HG02970 (cell line): ENCODE data around the gene GRID2.
"Not testable (repeated sequence)": the region's sequence is repeated elsewhere in the genome, so short reads cannot be mapped to it uniquely, and the experiment has no call there.

Experiments
- ATAC-seq: cut with Tn5 transposase; IDR thresholded peaks from one replicate; pipeline ENCODE4 v1.9.1; 2021; ENCODE audit warnings: mild to moderate bottlenecking, moderate library complexity, moderate number of reproducible peaks; ENCODE audit not compliant: unreplicated experiment, low FRiP score

The GRID2 gene

DNA sequence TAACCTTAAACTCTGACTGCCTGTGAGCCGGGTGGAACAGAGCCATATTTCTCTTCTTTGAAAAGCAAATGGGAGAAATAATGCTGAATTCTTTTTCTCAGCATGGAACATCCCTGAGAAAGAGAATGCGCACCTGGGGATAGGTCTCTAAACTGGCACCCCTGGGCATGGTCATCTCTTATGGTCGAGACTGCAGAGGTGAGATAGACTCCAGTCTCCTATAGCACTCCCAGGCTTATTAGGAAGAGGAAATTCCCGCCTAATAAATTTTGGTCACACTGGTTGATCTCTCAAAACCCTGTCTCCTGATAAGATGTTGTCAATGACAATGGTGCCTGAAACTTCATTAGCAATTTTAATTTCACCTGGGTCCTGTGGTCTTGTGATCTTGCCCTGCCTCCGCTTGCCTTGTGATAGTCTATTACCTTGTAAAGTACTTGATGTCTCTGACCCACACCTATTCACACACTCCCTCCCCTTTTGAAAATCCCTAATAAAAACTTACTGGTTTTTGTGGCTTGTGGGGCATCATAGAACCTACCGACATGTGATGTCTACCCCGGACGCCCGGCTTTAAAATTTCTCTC, 1062.5 kb downstream of the GRID2 start:
- ATAC-seq: not testable (repeated sequence)

DNA sequence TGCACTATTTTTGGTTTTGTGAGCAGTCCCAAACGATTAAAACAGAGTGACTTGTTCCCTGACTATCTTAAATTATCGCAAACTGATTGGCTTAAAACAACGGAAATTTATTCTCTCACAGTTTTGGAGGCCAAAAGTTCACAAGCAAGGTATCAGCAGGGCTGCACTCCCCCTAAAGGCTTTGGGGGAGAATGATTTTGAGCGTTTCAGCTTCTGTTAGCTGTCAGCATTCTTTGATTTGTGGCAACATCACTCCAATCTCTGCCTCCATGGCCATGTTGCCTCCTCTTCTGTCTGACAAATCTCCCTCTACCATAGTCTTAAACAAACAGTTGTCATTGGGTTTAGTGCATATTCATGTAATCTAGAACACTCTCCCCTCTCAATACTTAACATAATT, 1065.2 kb downstream of the GRID2 start:
- no peak for ATAC-seq

DNA sequence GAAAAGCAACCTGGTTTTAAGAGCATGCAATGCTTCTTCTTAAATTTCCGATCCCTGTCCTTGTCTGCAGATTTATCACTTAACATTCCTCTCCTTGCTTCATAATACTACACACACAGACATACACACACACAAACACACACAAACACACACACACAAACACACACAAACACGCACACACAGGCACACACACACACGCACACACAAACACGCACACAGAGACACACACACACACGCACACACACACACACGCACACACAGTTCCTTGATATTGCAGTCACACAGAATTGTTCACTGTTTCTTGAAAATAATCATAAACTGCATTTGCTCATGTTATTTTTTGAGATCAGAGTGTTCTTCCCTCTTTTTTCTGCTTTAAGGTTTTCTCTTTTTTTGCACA, 1066.5 kb downstream of the GRID2 start:
- no peak for ATAC-seq

DNA sequence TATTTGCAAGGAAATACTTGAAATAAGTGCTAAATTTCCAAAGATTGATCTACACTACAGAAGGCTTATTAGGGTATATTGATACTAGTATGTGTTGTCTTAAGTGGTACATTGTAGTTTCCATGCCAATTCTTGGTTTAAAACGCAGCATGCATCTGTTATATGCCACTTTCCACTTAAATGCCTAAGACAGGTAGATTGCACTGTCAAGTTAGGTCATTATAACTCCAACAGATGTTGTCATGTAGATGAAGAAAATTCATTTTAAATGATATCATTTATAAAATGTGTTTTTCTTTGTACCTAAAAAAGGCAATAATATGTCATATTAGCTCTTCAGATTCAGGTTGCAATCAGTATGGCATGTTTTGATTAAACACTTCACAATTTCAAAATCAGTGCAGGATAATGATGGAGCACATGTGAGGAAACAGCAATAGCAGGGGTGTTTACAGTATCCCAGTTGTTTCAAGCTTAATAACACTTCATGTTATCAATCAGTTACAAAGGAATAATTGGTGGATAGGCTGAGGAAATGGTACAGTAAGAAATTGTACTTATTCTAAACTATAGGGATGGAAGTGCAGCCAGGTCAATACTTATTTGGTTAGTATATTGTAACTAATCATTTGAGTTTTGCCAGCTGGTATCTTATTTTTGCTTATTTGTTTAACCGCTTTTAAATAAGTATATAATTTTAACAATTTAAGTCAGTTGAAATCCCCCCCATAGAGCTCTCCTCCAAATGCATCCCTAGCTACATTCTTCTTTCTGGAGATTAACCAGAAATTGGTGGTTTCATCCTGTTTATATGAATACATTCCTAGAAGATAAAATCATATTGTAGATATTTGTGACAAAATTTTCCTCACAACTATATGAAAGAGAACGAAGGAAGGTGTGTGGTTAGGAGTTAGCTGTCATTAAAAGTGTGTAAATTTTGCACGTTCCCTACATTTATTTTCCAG, 1070.4 kb downstream of the GRID2 start:
- ATAC-seq: no peak

DNA sequence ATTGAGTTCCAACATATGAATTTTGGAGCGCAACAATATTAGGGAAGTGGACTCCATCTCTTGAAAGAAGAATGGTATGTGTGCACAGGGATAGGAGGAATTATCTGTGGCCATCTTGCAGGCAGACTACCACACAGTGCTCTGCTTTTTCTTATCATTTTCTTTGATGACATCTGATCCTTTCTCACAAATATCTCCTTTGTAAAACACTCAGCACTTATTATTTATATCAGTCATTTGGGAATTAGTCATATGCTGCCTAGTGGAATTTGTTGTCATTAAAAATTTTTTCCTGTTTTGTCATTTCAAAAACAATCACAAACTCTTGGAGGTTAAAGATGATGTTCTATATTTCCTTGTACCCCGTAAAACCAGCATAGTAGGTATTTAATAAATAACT, 1080.5 kb downstream of the GRID2 start:
- ATAC-seq: no peak

DNA sequence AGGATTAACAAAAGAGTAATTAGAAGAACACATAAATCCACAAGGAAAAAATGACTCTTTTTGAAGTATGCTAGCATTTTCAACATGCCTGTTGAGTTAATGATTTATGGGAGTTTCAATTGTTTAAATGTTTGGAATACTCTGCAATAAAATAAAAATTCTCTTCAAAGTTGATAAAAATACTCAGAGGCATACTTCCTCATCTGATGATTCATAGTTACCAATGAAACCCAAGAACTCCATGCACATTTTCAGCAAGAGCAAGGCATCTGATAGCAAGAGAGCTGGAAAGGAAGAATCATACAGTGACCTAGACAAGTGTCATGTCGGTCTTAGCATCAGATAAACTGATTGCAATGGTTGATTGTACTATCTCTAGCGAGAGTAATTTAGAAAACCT, 1081.1 kb downstream of the GRID2 start:
- ATAC-seq: no peak

DNA sequence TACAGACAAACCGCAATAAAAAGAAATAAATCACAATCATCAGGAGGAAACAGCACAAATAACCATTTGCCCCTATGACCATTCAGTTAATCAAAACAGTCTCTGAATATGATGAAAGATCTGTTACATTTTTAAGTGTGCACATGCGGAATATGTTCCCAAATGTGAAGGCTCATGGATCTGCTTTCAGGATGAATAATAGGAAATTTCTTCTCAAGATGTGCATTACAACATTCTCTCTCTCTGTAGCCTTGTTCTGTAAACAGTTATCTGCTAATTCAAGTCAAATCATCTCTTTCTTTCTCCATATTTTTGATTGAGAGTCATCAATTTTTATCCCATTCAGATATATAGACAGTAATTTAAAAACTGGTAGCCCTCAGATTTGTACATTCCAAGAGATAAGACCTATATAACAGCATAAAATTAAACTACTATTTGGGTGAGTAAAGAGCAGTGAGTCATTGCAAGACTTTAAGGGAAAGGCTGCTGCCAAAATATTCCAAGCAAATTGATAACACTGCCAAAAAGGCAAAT, 1090.8 kb downstream of the GRID2 start:
- ATAC-seq: no peak

DNA sequence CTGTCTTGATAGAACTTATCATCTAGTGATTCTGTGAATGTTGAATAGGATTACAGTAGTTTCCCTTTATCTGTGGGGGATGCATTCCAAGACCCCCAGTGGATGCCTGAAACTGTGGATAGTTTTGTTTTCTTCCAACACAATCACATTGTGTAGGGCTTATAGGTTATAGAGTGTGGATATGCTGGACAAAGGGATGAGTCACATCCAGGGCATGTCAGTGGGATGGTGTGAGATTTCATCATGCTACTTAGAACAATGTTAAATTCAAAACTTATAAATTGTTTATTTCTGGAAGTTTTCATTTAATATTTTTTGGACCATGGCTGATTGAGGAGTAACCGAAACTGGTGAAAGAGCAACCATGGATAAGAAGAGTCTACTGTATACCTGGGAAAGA, 1092.5 kb downstream of the GRID2 start:
- no peak for ATAC-seq

DNA sequence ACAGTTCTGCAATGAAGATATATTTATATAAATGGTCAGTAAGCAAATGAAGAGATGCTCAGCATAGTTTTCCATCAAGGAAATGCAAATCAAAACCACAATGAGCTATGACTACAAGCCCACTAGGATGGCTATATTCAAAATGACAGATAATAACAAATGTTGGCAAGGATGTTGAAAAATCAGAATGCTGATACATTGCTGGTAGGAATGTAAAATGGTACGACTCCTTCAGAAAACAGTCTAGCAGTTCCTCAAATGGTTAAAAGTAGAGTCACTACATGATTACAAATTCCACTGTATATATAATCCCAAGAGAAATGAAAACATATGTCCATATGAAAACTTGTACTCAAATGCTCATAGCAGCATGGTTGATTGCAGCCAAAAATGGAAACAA, 1099.8 kb downstream of the GRID2 start:
- ATAC-seq: no peak

DNA sequence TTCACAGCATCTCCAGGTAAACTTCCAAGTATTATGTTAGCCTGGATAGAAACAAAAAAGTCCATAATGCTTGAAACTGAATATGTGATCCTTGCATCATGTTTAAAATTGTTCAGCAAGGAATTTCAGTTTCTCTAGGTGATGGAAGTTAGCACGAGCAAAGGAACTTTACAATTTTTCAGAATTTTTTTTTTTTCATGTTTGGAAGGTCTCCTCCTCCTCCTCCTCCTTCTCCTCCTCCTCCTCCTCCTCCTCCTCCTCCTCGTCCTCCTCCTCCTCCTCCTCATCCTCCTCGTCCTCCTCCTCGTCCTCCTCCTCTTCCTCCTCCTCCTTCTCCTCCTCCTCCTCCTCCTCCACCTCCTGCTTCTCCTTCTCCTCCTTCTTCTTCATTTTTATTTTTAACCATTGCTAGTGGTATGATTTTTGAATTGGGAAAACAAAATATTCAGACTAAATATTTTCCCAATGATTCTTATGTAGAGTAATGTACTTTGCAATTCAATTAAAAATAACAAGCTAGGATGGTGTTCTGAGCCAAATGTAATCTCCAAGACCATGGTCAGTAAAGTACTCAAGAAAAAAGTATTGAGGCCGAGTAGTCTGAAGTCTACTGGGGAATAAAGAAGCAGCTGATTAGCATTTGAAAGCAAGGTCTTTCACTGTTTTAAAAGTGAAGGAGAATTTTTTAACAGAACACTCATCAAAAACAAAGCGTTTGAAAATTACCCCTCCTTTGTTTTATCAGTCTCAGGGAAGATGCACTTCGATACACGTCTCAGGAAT, 1103.9 kb downstream of the GRID2 start:
- no peak for ATAC-seq

DNA sequence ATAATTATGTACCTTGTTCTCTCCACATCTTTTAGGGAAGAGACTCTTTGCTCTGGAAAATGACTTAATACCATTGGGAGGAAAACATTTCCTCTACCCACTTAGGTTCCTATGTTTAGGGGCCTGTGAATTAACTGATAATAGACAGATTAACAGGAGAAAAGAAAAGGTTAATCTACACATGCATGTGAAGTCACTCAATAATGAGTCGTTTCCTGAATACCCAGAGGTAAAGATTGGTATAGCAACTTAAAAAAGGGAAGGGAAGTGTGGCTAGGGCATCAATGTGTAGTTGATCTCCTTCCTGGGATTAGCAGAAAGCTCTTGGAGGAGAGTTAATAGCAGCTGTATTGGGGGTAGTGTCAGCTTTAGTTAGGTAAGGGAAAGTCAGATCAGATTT, 1105.3 kb downstream of the GRID2 start:
- ATAC-seq: no peak

DNA sequence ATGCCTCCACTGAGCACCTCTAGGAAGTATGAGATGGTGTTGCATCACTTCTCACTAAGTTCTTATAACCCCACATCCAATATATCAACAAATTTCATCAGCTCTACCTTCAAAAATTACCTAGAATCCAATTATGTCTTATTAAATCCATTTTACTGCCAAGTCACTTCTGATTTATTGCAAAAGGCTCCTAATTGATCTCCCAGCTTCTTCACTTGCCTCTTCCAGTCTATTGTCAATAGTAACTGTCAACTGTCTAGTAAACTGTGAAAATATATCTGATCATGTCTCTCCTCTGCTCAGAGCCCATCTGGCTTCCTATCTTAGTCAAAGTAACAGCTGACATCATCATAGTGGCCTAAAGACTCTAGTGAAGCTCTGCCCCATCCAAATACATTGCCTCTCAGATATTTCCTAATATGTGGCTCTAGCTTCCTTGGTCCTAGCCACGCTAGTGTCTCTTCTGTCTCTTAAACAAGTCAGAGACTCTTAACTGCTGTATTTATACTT, 1110.3 kb downstream of the GRID2 start:
- no peak for ATAC-seq

DNA sequence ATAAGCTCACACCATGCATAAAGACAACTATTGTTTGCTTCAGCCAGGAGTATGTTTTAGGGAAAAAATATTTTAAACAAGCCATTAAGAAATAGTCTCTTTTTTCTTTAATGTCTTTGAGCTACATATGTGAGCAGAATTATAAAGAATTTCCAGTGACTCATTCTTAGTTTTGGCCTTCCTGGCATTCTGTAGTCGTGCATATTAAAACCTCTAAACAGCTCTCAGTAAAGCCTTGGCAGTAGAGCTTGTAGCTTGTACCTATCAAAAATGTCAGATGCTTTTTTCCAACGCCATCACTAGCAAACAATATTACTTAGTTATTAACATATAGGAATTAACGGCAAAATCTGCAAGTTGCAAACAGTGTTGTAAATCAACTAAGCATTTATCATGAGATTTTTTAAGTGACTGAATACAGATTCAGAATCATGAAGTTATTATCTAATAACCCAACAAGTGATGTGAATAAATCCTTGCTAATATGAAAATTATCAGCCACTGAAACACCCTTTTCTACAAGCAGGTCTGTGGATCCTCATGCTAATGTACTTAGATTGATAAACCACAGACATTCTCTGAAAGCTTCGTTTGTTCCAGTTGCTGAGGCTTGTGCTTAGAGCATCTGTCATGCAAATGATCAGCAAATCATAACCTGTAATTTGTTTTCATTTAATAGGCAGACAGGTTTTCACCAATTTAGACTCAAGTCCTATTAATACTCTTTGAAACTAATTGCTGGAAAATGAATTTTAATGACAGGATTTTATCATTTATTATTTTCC, 1112.8 kb downstream of the GRID2 start:
- no peak for ATAC-seq

DNA sequence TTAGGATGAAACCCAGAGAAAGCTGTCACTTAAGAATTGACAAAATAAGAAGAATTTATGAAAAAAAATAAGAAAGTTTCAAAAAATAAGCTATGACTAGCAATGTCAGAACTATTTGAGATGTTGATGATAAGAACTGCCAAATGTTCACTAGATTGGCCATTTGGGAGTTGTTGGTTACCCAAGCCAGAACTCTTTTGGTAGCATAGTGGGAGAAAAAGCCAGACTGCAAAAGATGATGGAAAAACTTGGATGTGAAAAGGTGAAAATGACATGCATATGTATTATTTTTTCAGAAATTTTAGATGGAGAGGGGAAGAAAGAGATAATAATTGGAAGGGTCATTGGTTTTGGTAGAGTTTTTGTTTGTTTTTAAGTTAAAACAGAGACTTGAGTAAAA, 1127.6 kb downstream of the GRID2 start:
- ATAC-seq: no peak

DNA sequence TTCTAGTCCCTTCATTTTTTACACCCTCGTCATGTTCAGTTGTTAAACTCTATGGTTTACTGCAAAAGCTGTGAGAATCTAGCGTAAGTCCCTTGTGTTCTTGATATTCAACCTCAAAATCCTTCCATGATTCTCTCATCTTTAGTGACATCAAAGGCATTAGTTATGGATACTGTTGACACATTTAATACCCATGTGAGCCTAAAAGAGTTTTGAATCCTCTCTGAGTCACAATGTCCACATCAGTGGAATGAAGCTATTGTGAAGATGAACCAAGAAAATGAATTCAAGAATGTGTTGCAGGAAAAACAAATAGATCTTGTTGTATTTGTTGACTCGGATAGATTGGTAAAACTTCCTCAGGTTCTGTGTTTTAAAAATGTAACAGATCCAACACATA, 1130.1 kb downstream of the GRID2 start:
- ATAC-seq: no peak

DNA sequence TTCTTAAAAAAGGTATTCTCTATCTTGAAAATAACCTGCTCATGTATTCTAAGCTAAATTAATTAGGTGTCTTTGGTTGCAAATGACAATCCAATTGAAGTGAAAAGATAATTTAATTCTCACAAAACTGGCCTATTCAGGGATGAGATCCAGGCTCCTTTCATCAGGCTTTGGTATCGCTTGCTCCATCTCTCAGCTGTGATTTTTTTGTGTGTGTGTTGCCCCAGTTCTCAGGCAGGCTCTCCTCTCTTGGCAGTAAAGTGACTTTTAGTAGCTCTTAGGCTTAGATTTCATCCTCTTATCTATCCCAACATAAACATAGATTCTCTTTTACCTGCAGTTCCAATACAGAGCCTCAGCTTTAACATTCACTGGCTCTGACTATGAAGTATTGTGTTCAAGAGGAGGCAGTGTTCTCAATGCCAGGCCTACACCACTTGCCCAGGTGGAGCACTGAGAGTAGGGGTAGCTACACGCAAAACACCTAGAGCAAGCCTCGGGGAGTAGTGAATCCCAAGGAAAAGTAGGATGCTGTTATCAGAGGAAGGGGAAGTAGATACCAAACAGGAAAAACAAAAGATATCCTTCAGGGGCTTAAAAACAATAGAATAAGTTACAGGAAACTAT, 1132.3 kb downstream of the GRID2 start:
- ATAC-seq: no peak

DNA sequence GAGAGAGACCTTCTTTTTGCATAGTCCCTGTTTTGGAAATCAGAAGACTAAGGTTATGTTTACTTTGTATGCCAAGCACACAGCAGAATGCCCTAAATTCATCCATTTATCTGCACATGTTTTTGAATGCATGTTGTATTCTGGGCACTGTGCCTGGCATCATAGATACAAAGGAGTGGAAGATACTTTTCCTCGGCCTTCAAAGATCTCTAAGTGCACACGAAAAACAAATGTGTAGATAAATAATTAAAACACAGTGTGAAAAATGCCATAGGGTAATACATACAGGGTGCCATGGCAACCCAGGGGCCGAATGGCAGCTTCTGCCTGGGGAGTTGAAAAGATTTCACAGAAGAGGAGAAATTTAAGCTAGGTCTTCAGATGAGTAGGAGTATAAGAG, 1134.2 kb downstream of the GRID2 start:
- no peak for ATAC-seq

DNA sequence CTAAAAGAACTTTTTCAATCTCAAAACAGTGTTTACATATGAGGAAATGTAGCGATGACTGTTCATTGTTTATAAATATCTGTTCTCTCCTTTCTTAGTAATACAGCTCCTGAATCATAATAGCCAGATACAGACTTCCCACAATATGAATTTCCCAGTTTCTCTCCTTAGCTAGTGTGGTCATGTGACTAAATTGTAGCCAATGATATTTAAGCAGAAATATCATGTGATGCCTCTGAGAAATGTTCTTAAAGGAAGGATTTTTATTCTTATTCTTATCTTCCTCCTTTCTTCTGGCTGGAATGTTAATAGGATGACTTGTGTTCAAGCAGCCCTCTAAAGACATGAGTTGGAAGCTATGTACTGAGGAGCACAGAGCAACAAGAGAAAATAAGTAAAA, 1141.1 kb downstream of the GRID2 start:
- ATAC-seq: no peak

DNA sequence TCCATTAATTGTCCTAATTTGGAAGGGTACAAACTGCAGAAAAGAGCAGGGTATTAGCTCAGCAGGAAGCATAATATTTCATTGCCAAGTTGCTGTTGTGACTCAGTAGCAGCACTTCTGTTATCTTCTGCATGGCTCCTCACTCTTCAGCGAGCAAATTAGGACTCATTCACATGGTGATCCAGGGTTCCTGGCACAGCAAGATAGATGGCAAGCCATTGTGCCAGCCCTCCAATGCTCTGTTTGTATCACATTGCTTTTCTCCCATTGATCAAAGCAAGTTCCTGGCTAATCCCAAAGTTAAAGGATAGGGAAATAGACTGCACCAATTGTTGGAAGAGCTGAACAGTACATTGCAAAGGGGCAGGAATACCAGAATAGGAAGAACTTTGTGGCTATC, 1142.3 kb downstream of the GRID2 start:
- ATAC-seq: no peak
